22Rv1 (cell line): ENCODE measurements around the gene MYO3A.

Source experiments
- CTCF ChIP-seq: fragments of 450-650 bp; IDR thresholded peaks from 2 replicates; pipeline ENCODE4 v1.5.1; 2017; ENCODE audit warnings: mild to moderate bottlenecking
- ZFX ChIP-seq: fragments of 450-650 bp; IDR thresholded peaks from 2 replicates; pipeline ENCODE4 v1.6.1; 2017; ENCODE audit warnings: antibody characterized with exemption, borderline replicate concordance

- TF ChIP-seq CTCF = no peak
- no peak for TF ChIP-seq ZFX
Measured at GRCh38 chr10:26024303-26024702, 90.3 kb downstream of the MYO3A start.
